Endothelial cell (in vitro differentiated cells): Measurements from ENCODE around the gene NFIX. TPM values are rescaled to one million over a fixed set of nuclear protein-coding genes. Genes with fewer than 3 reads are reported as not detected.
A peak's percentile ranks its signal among the peaks of the same experiment; 100 is the strongest.

Source experiments
- DNase-seq: peaks from one replicate; pipeline ENCODE4 v3.0.0; 2021; ENCODE audit warnings: low spot score
- H3K27ac Mint-ChIP-seq: one replicate; pipeline ENCODE4 v1.8.0; 2021; ENCODE audit warnings: mixed read lengths, inconsistent platforms; ENCODE audit not compliant: unreplicated experiment
- H3K27me3 Mint-ChIP-seq: one replicate; pipeline ENCODE4 v1.8.0; 2021; ENCODE audit warnings: mild to moderate bottlenecking, moderate library complexity, mixed read lengths, inconsistent platforms; ENCODE audit not compliant: unreplicated experiment
- H3K36me3 Mint-ChIP-seq: one replicate; pipeline ENCODE4 v1.8.0; 2021; ENCODE audit warnings: mild to moderate bottlenecking, low read depth, mixed read lengths, inconsistent platforms; ENCODE audit not compliant: unreplicated experiment
- H3K4me1 Mint-ChIP-seq: one replicate; pipeline ENCODE4 v1.8.0; 2021; ENCODE audit warnings: mild to moderate bottlenecking, mixed read lengths, inconsistent platforms; ENCODE audit not compliant: unreplicated experiment
- H3K4me3 Mint-ChIP-seq: one replicate; pipeline ENCODE4 v1.8.0; 2021; ENCODE audit warnings: mild to moderate bottlenecking, mixed read lengths, inconsistent platforms; ENCODE audit not compliant: unreplicated experiment
- H3K9me3 Mint-ChIP-seq: one replicate; pipeline ENCODE4 v1.8.0; 2021; ENCODE audit warnings: mixed read lengths, inconsistent platforms; ENCODE audit not compliant: unreplicated experiment
- total RNA-seq: library from RNA; stranded (reverse); fragmentation: NEBNext Ultra II Directional; extraction: Animal tissue kit (Norgen Biotek cat#: 25700); gene quantifications from one replicate; pipeline ENCODE4 v1.2.1, GENCODE V29; 2021; ENCODE audit not compliant: unreplicated experiment
- TF ChIP-seq, protein P1 (sequence below): fragments of 200-600 bp; sonication (generic); IDR thresholded peaks from one replicate; pipeline ENCODE4 v1.5.0; 2021; ENCODE audit warnings: antibody characterized with exemption; ENCODE audit not compliant: unreplicated experiment

The NFIX gene
- total RNA-seq, 1 donor from 2014 or later: 9.9 TPM

DNA sequence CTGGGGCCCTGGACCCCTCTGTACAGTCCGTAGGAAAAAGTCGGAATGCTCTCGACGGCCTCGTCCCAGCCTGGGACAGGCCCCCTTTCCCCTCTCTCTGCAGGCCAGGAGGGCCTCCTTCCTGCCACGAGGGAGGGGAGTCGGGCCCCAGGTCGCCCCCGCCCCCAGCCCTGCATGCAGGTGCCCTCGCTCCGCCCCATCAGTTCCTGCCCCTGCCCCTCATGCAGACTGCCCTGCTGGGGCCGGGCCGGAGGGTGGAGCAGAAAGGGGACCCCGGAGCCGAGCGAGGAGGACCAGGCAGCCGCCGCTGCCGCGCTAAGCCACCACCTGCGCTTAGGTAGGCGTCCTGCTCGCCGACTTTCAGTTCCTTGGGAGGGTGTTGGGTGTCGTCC, 100.1 kb downstream of the NFIX start:
- DNase-seq: no peak
- Mint-ChIP-seq H3K27me3 (peaks cover 10% of the 10 kb centered on the region), H3K4me1 (peaks cover 18% of the 10 kb centered on the region), H3K9me3 (no peaks in the 10 kb centered on the region), H3K36me3 (peaks cover 9% of the 10 kb centered on the region), H3K27ac (no peak overlapping the region), H3K4me3 (peak overlapping the region; percentile 86)
- TF ChIP-seq, protein P1, sequence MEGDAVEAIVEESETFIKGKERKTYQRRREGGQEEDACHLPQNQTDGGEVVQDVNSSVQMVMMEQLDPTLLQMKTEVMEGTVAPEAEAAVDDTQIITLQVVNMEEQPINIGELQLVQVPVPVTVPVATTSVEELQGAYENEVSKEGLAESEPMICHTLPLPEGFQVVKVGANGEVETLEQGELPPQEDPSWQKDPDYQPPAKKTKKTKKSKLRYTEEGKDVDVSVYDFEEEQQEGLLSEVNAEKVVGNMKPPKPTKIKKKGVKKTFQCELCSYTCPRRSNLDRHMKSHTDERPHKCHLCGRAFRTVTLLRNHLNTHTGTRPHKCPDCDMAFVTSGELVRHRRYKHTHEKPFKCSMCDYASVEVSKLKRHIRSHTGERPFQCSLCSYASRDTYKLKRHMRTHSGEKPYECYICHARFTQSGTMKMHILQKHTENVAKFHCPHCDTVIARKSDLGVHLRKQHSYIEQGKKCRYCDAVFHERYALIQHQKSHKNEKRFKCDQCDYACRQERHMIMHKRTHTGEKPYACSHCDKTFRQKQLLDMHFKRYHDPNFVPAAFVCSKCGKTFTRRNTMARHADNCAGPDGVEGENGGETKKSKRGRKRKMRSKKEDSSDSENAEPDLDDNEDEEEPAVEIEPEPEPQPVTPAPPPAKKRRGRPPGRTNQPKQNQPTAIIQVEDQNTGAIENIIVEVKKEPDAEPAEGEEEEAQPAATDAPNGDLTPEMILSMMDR: no peak

DNA sequence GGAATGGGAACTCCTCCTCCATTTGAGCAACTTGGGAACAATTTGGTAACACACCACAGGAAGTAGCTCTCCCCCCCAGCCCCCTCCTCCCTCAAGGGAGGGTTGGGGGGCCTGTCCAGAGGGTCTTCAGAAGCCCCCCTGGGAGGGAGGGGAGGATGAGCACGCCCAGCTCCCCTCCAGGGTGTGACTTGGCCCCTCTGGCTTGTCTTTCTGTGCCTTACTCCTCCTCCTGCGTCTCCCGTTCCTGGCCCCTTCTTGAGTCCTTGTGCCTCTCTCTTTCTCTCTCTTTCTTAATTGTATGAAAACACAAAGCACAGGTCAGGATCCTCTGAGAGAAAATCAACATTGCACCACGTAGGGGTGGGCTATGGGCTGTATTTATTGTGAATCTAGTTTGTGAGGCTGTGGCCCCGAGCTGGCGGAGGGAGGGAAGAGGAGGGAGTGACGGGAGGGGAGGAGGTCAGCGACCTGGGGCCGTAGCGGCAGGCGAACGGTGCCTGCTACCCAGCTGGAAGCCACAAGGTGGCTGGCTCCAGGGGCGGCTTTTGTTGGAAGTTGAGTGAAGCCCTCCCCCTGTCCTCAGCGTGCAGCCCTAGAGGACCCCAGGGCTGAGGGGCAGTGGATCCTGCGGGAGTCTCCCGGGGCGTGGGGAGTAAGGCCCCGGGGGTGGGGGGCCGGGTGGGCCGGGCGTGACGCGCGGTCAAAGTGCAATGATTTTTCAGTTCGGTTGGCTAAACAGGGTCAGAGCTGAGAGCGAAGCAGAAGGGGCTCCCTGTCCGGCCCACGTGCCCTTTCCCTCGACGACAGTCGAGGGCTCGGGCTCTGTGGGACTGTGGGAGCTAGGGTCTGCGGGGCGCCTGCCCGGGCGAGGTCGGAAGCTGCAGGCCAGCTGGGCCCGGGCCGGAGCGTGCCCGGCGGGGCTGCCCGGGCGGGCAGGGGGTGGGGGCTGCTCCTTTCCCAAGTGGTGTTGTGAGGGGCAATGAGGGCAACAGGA, 101.0 kb downstream of the NFIX start:
- Mint-ChIP-seq H3K27ac (peak overlapping the region; percentile 55), H3K4me1 (peaks cover 19% of the 10 kb centered on the region), H3K4me3 (peak overlapping the region; percentile 86), H3K36me3 (peaks cover 9% of the 10 kb centered on the region), H3K27me3 (peaks cover 10% of the 10 kb centered on the region), H3K9me3 (no peaks in the 10 kb centered on the region)
- TF ChIP-seq, protein P1: peak; percentile 34
- DNase-seq: peak; percentile 75

DNA sequence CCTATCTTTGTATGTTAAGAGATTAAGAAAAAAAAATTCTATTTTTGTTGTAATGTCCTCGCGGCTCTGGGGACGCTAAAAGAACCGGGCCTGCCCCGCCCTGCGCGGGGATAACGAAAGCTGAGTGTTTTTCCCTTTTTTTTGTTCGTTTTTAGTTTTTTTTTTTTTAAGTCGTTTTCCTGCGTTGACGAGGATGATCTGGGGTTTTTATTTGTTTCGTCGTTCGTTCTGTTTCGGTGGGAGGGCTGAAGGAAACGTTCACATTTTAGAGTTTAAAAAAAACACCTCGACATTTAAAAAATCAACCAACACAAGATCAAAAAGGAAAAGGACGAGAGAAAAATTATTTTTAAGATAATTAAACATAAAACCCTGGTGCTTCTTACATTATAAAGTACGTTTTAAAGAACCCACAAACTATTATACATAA, 101.8 kb downstream of the NFIX start:
- TF ChIP-seq, protein P1: no peak
- peaks cover 24% of the 10 kb centered on the region for H3K4me1 Mint-ChIP-seq
- peak overlapping the region; percentile 65 for H3K27ac Mint-ChIP-seq
- peaks cover 13% of the 10 kb centered on the region for H3K27me3 Mint-ChIP-seq
- peaks cover 14% of the 10 kb centered on the region for H3K36me3 Mint-ChIP-seq
- DNase-seq: no peak
- H3K4me3 Mint-ChIP-seq: peak overlapping the region; percentile 83
- no peaks in the 10 kb centered on the region for H3K9me3 Mint-ChIP-seq

DNA sequence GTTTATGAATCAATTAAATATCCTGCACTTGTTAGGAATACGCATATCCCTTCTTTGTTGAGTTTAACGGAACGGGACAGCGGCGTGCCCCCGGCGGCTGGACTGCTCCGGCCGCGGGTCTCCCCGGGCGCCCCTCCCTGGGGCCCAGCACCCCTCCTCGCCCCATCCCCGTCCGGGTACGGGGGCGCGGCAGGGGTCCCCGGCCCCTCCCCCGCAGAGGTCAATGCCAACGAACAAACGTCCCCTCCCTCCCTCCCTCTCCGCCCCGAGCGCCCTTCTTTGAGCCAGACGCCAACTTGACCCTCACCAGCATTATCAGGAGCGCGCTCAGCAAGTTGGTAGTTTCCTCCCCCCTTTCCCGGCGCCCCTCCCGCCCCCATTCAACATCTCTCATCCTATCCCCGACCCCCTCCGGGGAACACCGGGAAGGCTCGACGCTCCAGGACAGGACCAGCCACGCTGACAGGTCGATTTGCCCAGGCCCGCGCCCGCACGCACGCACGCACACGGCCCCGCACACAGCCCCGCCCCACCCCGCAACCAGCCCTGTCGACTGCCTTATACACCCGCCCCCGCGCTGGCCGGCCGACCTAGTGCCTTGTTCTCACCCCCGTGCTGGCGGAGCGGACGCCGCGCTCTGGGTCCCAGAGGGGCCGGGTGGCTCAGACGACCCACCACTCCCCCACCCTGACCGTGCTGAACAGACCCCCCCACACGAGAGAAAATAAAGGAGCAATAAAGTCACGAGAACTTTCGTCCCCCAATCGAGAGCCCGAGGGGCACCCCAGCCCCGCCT, 102.4 kb downstream of the NFIX start:
- peak overlapping the region; percentile 82 for H3K4me3 Mint-ChIP-seq
- peaks cover 13% of the 10 kb centered on the region for H3K27me3 Mint-ChIP-seq
- H3K36me3 Mint-ChIP-seq: peaks cover 14% of the 10 kb centered on the region
- H3K4me1 Mint-ChIP-seq: peaks cover 26% of the 10 kb centered on the region
- H3K27ac Mint-ChIP-seq: no peak overlapping the region
- no peaks in the 10 kb centered on the region for H3K9me3 Mint-ChIP-seq
- TF ChIP-seq, protein P1: no peak
- peak; percentile 47 for DNase-seq
